ENCODE results near the gene ANGEL2.

Gene ANGEL2

DNA sequence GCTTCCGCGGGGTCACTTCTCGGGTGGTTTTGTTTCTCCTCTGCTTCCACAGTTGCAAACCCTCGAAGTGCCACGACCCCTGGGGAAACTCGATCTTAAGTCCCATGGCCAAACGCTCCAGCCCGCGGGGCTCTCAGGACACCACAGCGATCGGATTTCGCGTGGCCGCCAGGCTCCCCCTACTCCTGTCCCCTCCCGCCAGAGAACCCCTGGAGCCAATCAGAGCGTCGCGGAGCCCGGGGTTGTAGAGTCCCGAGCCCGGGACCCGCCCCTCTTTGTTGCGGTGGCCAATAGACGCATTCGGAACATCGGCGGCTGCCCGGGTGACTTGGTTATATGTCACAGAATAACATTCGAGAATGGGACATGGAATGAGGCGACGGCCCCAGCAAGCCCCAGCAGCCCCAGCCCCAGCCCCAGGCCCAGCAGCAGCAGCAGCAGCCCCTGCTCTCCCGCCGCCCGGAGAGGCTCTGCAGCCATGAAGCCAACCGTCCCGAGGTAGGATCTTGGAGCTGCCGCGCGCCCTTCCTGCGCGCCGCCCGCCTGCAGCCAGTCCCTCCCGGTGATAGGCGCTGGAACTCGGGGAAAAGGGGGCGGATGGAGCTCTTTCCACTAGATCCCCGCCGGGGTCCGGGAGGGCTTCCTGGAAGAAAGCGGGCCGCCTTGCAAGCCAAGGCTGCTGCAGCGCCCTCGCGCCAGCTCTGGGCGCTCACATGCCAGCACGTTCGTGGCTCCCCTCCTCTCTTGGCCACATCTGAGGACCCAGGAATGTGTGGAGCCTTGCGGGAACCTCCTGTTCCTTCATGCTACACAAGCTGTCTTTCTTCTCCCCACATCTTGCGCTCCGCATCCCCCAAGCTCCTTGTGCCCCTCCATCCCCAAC, 65.2 kb downstream of the ANGEL2 start, which contains the start of gene VASH2:
TSS of gene VASH2 (plus strand) at position 299 of the 883 bp plus-strand sequence. CDS start 1,002 bp downstream, outside the sequence.
- peak; percentile 95 for DNase-seq

DNA sequence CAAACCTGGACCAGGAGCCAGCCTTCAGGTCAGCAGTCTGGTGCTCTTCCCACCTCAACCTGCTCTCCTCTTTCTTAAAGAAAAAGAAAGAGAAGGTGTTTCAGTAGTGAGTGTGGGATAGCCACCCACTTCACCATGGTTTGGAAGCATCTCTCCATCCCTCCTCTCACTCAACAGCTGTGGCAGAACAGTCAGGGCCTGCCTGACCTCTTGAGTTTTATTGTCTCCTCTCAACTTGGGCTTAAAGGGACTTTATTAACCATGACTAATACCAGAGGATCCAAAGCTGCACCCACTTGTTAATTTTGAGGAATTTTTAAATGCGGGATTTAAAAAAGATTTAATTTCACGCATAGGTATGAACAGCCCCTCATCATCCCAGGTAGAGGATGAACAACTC, 65.9 kb downstream of the ANGEL2 start:
- no peak for DNase-seq

DNA sequence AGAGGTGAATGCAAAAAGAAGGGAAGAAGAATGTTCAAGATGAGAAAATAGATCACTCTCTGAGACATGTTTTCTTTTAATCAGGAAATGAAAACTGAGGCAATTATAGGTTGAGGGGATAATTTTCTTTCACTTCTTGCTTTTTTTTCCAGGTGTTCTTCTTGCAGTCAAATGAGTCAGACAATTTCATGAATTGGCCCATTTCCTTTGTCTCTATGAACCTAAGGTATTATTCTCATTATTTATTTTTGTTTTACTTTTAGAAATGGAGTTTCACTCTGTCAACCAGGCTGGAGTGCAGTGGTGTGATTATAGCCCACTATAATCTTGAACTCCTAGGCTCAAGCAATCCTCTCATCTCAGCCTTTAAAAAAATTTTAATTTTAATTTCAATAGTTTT, 68.8 kb downstream of the ANGEL2 start:
- DNase-seq: no peak

DNA sequence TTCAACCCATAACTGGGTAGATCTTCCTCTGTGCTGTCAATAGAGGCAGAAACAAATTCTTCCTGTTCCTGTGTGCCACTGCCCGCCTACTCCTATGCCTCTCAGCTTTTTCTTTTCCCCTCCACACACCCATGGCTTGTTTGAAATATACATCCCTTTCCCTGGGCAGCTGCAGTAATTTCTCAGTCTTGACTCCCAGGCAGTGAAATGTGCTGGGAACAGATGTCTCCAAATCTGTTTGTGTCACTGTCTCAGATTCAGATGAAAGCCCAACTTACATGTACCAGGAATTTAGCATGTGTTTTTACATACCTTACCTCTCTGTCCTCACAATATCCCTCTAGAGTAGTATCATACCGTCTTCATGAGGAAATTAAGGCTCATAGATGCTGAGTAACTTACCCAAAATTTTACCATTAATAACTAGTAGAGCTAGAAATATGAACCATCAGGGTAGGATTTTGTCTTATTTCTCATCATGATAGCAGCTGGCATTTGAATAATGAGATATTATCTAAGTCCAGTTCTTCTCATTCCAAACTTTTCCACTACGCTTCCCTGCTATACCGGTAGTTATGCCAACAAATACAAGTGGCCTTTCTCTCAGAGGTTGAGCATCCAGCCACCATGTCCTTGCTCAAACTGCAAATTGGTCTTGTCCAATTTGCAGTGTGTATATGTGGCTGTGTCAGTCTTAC, 70.1 kb downstream of the ANGEL2 start:
- DNase-seq: no peak

DNA sequence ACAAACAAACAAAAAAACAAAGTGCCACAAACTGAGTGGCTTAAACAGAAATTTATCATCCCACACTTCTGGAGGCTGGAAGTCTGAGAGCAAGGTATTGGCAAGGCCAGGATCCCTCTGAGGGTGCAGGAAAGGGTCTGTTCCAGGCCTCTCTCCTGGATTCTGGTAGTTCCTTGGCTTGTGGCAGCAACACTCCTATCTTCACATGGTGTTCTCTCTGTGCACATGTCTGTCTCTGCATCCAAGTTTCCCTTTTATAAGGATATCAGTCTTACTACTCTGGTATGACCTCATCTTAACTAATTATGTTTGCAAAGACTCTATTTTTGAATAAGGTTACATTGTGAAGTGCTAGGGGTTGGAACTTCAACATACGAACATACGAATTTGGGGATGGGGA, 70.6 kb downstream of the ANGEL2 start:
- no peak for DNase-seq

DNA sequence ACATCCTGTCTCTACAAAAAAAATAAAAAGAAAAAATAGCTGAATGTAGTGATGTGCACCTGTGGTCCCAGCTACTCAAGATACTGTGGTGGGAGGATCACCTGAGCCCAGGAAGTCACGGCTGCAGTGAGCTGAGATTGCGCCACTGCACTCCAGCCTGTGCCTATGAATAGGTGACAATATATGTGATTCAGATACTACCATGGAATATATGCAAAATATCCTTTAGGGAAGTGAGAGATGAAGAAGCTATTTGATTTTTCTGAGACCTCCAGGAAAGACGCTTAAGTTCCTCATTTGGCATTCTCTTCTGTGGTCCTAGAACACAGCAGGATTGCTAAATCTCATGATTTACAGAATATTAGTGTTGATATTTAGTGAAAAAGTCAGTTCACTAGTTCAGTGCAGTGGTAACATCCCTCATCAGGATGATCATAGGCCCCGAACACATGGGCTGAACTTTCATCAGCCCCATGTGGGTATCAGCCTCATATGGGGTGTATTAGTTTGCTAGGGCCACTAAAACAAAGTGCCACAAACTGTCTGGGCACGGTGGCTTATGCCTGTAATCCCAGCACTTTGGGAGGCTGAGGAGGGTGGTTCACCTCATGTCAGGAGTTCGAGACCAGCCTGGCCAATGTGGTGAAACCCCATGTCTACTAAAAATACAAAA, 71.3 kb downstream of the ANGEL2 start:
- no peak for DNase-seq

DNA sequence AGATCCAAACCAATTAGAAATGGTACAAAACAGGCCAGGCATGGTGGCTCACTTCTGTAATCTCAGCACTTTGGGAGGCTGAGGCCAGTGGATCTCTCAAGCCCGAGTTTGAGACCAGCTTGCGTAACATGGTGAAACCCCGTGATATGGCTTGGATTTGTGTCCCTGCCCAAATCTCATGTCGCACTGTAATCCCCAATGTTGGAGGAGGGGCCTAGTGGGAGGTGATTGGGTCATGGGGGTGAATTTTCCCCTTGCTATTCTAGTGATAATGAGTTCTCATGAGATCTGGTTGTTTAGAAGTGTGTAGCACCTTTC, 72.3 kb downstream of the ANGEL2 start:
- no peak for DNase-seq

DNA sequence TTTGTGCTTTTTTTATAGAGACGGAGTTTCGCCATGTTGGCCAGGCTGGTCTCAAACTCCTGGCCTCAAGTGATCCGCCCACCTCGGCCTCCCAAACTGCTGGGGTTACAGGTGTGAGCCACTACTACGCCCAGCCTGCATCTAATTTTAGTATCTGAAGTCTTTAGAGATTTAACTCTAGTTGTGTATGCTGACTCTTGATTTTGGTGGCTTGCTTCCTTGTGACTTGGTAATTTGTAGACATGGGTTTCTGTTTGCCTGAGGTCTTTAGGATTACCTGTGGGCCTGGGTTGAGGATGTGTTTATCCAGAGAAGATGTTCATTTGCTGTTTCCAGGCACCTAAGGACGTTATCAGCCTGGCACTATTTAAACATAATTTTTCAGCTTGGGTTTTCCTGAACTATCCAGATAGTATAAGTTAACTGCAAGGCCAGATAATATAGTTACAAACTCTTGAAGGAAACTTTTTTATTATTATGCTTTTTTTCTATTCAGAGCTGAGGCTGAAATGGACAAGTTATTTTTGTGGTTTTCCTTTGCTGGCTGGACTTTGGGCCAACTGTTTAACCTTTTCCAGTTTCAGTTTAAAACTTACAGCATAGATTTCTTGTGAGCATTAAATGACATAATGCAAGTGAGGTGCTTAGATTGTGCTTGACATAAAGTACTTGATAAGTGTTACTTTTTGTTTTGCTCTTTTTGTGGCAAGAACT, 72.8 kb downstream of the ANGEL2 start:
- no peak for DNase-seq

Measured in 8988T (cell line).